ENCODE data around the gene SHANK3.

Gene SHANK3

GRCh38 chr22:50714631-50715179 is 42.1 kb downstream of the SHANK3 start:
- no peak for DNase-seq

GRCh38 chr22:50715250-50715649 is 42.6 kb downstream of the SHANK3 start:
- DNase-seq, result no peak

- DNase-seq, result no peak
These were observed 43.2 kb downstream of the SHANK3 start for GRCh38 chr22:50715776-50716175.

GRCh38 chr22:50716290-50717024 is 43.8 kb downstream of the SHANK3 start:
- DNase-seq, result no peak

GRCh38 chr22:50717709-50718351 is 45.2 kb downstream of the SHANK3 start:
- no peak for DNase-seq

- DNase-seq, result no peak
These were observed 45.7 kb downstream of the SHANK3 start for GRCh38 chr22:50718352-50718709.

- no peak for DNase-seq
These were observed 47.2 kb downstream of the SHANK3 start for GRCh38 chr22:50719814-50720300.

- no peak for DNase-seq
These were observed 48.0 kb downstream of the SHANK3 start for GRCh38 chr22:50720301-50721256.

- DNase-seq, result no peak
These were observed 48.7 kb downstream of the SHANK3 start for GRCh38 chr22:50721257-50721844.

- no peak for DNase-seq
These were observed 49.6 kb downstream of the SHANK3 start for GRCh38 chr22:50722048-50722701.

Measured in SHP77 treated with DMSO at 0.1 percent for 48 hours (cell line).